Lower leg skin (tissue), 3 donors: ENCODE data around the gene C13orf46.

Experiments
- CTCF ChIP-seq, 3 donors: fragments of 450-650 bp; IDR thresholded peaks; one replicate each; pipeline ENCODE4 v1.5.1; 2016; ENCODE audit warnings: antibody characterized with exemption in 3 of 3, mild to moderate bottlenecking in 3 of 3, moderate library complexity in 2 of 3
- POLR2A ChIP-seq, 2 donors: fragments of 450-650 bp; IDR thresholded peaks; one replicate each; pipeline ENCODE4 v1.6.1; 2016 to 2017; ENCODE audit warnings: antibody characterized with exemption in 2 of 2, mild to moderate bottlenecking in 1 of 2, moderate library complexity in 1 of 2

GRCh38 chr13:113905018-113905417 is 68.9 kb downstream of the C13orf46 start:
- no peak for TF ChIP-seq CTCF (IDR thresholded peaks at IDR 0.05)
- TF ChIP-seq POLR2A (IDR thresholded peaks at IDR 0.05): no peak
